Ishikawa (cell line): ENCODE results near the gene KTN1.

ENCODE experiments used
- EP300 ChIP-seq: IDR thresholded peaks from 2 replicates; pipeline ENCODE4 v1.6.1; 2012; ENCODE audit warnings: borderline replicate concordance
- NFIC ChIP-seq: IDR thresholded peaks from 2 replicates; pipeline ENCODE4 v1.6.1; 2012
- RAD21 ChIP-seq: IDR thresholded peaks from 2 replicates; pipeline ENCODE4 v1.6.1; 2012; ENCODE audit warnings: low read depth
- TF ChIP-seq, protein P1 (sequence below): IDR thresholded peaks from 2 replicates; pipeline ENCODE4 v1.6.1; 2012; ENCODE audit warnings: low read depth, mild to moderate bottlenecking

DNA sequence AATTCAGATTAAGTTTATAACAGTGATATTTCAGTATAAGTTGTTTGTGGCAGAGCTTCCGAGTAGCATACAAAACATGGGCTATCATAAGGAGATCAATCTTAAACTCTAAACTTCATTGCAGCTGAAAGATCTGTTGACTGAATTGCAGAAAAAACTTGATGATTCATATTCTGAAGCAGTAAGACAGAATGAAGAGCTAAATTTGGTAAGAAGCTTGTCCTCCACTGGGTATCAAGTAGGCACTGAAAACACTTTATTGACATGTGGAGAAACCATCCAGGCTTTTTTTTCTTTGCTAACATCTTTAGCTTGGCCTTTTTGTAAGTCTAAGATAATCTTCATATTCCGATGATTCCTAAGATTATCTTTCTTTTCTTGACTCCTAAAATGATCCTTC is 93.0 kb downstream of the KTN1 start:
- TF ChIP-seq EP300: no peak
- TF ChIP-seq, protein P1, sequence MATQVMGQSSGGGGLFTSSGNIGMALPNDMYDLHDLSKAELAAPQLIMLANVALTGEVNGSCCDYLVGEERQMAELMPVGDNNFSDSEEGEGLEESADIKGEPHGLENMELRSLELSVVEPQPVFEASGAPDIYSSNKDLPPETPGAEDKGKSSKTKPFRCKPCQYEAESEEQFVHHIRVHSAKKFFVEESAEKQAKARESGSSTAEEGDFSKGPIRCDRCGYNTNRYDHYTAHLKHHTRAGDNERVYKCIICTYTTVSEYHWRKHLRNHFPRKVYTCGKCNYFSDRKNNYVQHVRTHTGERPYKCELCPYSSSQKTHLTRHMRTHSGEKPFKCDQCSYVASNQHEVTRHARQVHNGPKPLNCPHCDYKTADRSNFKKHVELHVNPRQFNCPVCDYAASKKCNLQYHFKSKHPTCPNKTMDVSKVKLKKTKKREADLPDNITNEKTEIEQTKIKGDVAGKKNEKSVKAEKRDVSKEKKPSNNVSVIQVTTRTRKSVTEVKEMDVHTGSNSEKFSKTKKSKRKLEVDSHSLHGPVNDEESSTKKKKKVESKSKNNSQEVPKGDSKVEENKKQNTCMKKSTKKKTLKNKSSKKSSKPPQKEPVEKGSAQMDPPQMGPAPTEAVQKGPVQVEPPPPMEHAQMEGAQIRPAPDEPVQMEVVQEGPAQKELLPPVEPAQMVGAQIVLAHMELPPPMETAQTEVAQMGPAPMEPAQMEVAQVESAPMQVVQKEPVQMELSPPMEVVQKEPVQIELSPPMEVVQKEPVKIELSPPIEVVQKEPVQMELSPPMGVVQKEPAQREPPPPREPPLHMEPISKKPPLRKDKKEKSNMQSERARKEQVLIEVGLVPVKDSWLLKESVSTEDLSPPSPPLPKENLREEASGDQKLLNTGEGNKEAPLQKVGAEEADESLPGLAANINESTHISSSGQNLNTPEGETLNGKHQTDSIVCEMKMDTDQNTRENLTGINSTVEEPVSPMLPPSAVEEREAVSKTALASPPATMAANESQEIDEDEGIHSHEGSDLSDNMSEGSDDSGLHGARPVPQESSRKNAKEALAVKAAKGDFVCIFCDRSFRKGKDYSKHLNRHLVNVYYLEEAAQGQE: no peak
- no peak for TF ChIP-seq NFIC
- no peak for TF ChIP-seq RAD21
